Measurements from ENCODE around the gene LDLR. TPM values are rescaled to one million over a fixed set of nuclear protein-coding genes. Genes with fewer than 3 reads are reported as not detected.
"Not testable (repeated sequence)": the region's sequence is repeated elsewhere in the genome, so short reads cannot be mapped to it uniquely, and the experiment has no call there.

The LDLR gene
- total RNA-seq, 3 donors from 2014 or later: 83.9 to 147 (median 116) TPM

DNA sequence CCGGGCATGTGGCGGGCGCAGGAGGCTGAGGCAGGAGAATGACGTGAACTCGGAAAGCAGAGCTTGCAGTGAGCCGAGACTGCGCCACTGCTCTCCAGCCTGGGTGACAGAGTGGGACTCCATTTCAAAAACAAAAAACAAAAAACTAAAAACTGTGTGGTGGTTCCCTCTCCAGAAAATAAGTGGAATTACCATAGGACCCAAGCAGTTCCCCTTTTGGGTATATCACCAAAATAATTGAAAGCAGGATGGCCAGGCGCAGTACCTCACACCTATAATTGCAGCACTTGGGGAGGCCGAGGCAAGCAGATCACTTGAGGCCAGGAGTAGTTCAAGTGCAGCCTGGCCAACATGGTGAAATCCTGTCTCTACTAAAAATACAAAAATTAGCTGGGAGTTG is 15.7 kb upstream of the LDLR start:
- ATAC-seq (no peak), DNase-seq (no peak)
- intact Hi-C loops (cut with DNase I, micrococcal nuclease): no loop called here
- Histone ChIP-seq H3K36me3 (ENCODE audit: low read depth) (no peaks in the 10 kb centered on the region), H3K4me1 (ENCODE audit: low read depth) (no peaks in the 10 kb centered on the region), H3K9me3 (no peaks in the 10 kb centered on the region), H3K4me3 (no peak overlapping the region)
- TF ChIP-seq, protein P1, sequence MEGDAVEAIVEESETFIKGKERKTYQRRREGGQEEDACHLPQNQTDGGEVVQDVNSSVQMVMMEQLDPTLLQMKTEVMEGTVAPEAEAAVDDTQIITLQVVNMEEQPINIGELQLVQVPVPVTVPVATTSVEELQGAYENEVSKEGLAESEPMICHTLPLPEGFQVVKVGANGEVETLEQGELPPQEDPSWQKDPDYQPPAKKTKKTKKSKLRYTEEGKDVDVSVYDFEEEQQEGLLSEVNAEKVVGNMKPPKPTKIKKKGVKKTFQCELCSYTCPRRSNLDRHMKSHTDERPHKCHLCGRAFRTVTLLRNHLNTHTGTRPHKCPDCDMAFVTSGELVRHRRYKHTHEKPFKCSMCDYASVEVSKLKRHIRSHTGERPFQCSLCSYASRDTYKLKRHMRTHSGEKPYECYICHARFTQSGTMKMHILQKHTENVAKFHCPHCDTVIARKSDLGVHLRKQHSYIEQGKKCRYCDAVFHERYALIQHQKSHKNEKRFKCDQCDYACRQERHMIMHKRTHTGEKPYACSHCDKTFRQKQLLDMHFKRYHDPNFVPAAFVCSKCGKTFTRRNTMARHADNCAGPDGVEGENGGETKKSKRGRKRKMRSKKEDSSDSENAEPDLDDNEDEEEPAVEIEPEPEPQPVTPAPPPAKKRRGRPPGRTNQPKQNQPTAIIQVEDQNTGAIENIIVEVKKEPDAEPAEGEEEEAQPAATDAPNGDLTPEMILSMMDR (IDR thresholded peaks at IDR 0.05): no peak

DNA sequence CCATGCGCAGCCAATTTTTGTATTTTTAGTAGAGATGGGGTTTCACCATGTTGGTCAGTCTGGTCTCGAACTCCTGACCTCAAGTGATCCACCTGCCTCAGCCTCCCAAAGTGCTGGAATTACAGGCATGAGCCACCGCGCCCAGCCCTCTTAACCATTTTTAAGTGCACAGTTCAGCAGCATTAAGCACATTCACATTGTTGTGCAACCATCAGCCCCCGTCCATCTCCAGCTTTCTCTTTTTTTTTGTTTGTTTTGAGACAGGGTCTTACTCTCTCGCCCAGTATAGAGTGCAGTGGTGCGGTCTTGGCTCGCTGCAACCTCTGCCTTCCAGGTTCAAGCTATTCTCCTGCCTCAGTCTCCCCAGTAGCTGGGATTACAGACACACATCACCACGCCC is 12.5 kb upstream of the LDLR start:
- H3K9me3 ChIP-seq; intact Hi-C loops (cut with DNase I, micrococcal nuclease); ATAC-seq; DNase-seq; H3K4me3 ChIP-seq; H3K36me3 ChIP-seq (ENCODE audit: low read depth); H3K4me1 ChIP-seq (ENCODE audit: low read depth): not testable (repeated sequence)

DNA sequence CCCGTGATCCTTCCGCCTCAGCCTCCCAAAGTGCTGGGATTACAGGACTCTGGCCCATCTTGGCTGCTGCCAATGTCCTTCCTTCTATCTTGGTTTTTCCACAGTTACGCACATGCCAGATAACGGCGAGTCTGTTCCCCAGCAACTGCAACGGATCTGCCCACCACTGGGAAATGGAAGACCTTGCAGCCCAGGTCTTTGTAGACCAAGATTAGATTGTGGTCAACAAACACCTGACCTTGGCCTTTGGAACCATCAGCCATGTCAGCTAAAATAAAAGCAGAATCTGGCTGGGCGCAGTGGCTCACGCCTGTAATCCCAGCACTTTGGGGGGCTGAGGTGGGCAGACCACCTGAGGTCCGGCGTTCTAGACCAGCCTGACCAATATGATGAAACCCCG is 10.4 kb upstream of the LDLR start:
- Histone ChIP-seq H3K4me3 (no peak overlapping the region), H3K36me3 (ENCODE audit: low read depth) (no peaks in the 10 kb centered on the region), H3K9me3 (no peaks in the 10 kb centered on the region), H3K4me1 (ENCODE audit: low read depth) (no peaks in the 10 kb centered on the region)
- no peak for DNase-seq
- no peak for ATAC-seq
- TF ChIP-seq, protein P1 (IDR thresholded peaks at IDR 0.05): no peak
- intact Hi-C loops (cut with DNase I, micrococcal nuclease): no loop called here

DNA sequence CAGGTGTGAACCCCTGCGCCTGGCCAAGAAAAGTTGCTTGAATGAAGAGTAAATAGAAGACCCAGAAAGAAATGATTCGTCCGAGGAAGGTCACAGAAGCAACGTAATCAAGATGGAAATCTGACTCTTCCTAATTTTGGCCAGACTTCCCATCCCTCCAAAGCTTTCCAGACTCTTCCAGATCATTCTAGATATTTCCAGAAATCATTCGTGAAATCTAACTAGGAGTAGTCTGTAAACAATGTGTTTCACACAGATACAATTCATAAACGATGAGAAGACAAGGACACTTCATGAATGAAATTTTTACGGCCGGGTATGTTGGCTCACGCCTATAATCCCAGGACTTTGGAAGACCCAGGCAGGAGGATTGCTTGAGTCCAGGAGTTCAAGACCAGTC is 9.3 kb upstream of the LDLR start:
- no peaks in the 10 kb centered on the region for H3K36me3 ChIP-seq (ENCODE audit: low read depth)
- no peak for DNase-seq
- TF ChIP-seq, protein P1 (IDR thresholded peaks at IDR 0.05): no peak
- H3K4me3 ChIP-seq: no peak overlapping the region
- H3K4me1 ChIP-seq (ENCODE audit: low read depth): no peaks in the 10 kb centered on the region
- ATAC-seq: no peak
- intact Hi-C loops (cut with DNase I, micrococcal nuclease): no loop called here
- H3K9me3 ChIP-seq: no peaks in the 10 kb centered on the region

DNA sequence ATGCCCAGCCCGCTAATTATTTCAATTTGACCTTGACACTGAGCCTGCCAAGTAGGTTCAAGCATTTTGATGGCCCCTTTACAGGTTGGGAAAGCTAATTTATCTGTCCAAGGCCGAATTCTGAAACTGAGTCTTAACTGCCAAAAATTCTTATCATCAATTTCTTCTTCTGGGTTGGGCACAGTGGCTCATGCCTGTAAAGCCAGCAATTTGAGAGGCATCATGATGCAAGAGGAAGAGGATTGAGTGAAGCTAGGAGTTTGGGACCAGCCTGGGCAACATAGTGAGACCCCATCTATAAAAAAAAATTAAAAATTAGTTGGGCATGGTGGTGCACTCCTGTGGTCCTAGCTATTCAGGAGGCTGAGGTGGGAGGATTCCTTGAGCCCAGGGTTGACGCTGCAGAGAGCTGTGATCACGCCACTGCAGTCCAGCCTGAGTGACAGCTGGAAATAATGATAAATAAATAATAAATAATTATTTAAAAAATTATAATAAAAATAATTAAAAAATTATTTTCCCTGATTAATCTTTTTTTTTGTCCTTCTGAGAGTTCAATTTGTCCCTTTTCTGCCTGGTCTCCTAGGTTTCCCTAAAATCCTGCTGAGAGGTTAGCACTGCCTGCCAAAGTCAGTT is 1.3 kb upstream of the LDLR start:
- no peak overlapping the region for H3K4me3 ChIP-seq

DNA sequence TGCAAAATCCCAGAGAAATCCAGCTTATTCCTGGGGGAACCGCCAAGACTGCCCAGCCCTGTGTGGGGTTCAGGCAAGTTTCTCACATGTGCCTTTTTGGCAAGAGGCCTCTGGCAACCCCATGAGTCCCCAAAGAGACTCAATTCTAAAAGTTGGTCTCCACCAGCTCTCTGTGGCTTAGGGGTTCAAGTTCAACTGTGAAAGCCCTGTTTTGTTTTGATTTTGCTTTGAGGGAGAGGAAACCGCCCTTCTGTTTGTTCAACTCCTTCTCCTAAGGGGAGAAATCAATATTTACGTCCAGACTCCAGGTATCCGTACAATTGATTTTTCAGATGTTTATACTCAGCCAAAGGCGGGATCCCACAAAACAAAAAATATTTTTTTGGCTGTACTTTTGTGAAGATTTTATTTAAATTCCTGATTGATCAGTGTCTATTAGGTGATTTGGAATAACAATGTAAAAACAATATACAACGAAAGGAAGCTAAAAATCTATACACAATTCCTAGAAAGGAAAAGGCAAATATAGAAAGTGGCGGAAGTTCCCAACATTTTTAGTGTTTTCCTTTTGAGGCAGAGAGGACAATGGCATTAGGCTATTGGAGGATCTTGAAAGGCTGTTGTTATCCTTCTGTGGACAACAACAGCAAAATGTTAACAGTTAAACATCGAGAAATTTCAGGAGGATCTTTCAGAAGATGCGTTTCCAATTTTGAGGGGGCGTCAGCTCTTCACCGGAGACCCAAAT is 583 bp upstream of the LDLR start:
- DNase-seq: peak in 1 of 3 donors; percentile 34
- H3K4me1 ChIP-seq (ENCODE audit: low read depth): peaks cover 30% of the 10 kb centered on the region

More for the DNA sequence above, 1.3 kb upstream of the LDLR start:
- no peak for DNase-seq
- intact Hi-C loops (cut with DNase I, micrococcal nuclease): no loop called here
- no peaks in the 10 kb centered on the region for H3K36me3 ChIP-seq (ENCODE audit: low read depth)
- ATAC-seq: no peak
- TF ChIP-seq, protein P1 (IDR thresholded peaks at IDR 0.05): no peak
- no peaks in the 10 kb centered on the region for H3K9me3 ChIP-seq
- peaks cover 23% of the 10 kb centered on the region for H3K4me1 ChIP-seq (ENCODE audit: low read depth)

DNA sequence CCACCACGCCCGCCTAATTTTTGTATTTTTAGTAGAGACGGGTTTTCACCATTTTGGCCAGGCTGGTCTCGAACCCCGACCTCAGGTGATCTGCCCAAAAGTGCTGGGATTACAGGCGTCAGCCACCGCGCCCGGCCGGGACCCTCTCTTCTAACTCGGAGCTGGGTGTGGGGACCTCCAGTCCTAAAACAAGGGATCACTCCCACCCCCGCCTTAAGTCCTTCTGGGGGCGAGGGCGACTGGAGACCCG is 676 bp downstream of the LDLR start:
- not testable (repeated sequence) for H3K36me3 ChIP-seq (ENCODE audit: low read depth); DNase-seq; H3K9me3 ChIP-seq
- intact Hi-C loops (cut with DNase I, micrococcal nuclease): loop anchor here in 1 of 2 donors (10.0 kb wide), 1 partner anchor 55 kb away; no protein-coding TSS in a partner anchor
- peak overlapping the region; percentile 64 for H3K4me3 ChIP-seq
- peaks cover 40% of the 10 kb centered on the region for H3K4me1 ChIP-seq (ENCODE audit: low read depth)
- ATAC-seq: peak; percentile 0

More for the DNA sequence above, 583 bp upstream of the LDLR start:
- Histone ChIP-seq H3K9me3 (no peaks in the 10 kb centered on the region), H3K36me3 (ENCODE audit: low read depth) (no peaks in the 10 kb centered on the region), H3K4me3 (no peak overlapping the region)
- intact Hi-C loops (cut with DNase I, micrococcal nuclease): no loop called here
- ATAC-seq: no peak
- TF ChIP-seq, protein P1 (IDR thresholded peaks at IDR 0.05): no peak
